ENCODE measurements around the gene MAP4K4. TPM values are rescaled to one million over a fixed set of nuclear protein-coding genes. Genes with fewer than 3 reads are reported as not detected.

Gene MAP4K4
- total RNA-seq, 1 experiment from 2014 or later, result 133 TPM

DNA sequence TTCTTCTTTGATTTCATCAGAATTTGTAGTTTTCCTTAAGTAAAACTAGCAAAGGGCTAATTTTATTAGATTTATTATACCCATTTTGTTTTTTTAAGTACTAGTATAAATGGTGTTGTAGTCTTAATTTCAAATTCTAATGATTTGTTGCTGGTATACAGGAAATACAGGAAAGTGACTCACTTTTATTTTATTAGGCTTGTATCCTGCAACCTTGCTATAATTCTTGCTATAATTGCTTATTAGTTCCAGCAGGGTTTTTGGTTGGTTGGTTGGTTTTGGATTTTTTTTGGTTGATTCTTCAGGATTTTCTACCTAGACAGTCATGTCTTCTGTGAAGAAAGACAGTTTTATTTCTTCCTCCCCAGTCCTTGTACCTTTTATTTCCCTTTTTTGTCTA lies 183.6 kb downstream of the MAP4K4 start:
- H2AFZ ChIP-seq (ENCODE audit: low read length), result no peak overlapping the region
- peaks cover 6% of the 10 kb centered on the region; the same call in 1 of the 2 replicates for H4K20me1 ChIP-seq (ENCODE audit: low read length)
- no peak overlapping the region for H3K4me3 ChIP-seq (ENCODE audit: low read length)
- no peak overlapping the region for H3K9ac ChIP-seq (ENCODE audit: low read length)
- TF ChIP-seq EZH2 (IDR thresholded peaks at IDR 0.05; ENCODE audit: low read length, unreplicated experiment), result no peak
- intact Hi-C loops (cut with micrococcal nuclease), result loop anchor here (5.0 kb wide), 4 partner anchors 286 to 566 kb away; no protein-coding TSS in a partner anchor
- H3K27ac ChIP-seq (ENCODE audit: low read length), result peak overlapping the region; percentile 18
- H3K9me2 ChIP-seq (replicated peaks; ENCODE audit: low read length), result no peaks in the 10 kb centered on the region
- H3K4me1 ChIP-seq (ENCODE audit: insufficient read depth, low read length), result peaks cover 13% of the 10 kb centered on the region
- H3K4me2 ChIP-seq (ENCODE audit: low read length), result peak overlapping the region; percentile 45
- POLR2A ChIA-PET (ENCODE audit: unreplicated experiment), result interaction anchor here (0.7 kb wide), 1 partner anchor 435 kb away, joined by 8 read pairs; no protein-coding TSS in a partner anchor
- no peaks in the 10 kb centered on the region for H3K27me3 ChIP-seq (ENCODE audit: low read length)
- DNase-seq (peak; percentile 74), ATAC-seq (peak; percentile 56)
- peaks cover 63% of the 10 kb centered on the region for H3K36me3 ChIP-seq (ENCODE audit: low read depth, low read length)
- peaks cover 9% of the 10 kb centered on the region; the same call in 1 of the 2 replicates for H3K79me2 ChIP-seq (ENCODE audit: low read length)
- H3K9me3 ChIP-seq (ENCODE audit: low read length), result no peaks in the 10 kb centered on the region
- no TSS peak for BruUV-seq (replicated peaks)
- no peaks in the 10 kb centered on the region for H3F3A ChIP-seq (ENCODE audit: low read length, unreplicated experiment)
- CTCF ChIA-PET, result no interaction called here

DNA sequence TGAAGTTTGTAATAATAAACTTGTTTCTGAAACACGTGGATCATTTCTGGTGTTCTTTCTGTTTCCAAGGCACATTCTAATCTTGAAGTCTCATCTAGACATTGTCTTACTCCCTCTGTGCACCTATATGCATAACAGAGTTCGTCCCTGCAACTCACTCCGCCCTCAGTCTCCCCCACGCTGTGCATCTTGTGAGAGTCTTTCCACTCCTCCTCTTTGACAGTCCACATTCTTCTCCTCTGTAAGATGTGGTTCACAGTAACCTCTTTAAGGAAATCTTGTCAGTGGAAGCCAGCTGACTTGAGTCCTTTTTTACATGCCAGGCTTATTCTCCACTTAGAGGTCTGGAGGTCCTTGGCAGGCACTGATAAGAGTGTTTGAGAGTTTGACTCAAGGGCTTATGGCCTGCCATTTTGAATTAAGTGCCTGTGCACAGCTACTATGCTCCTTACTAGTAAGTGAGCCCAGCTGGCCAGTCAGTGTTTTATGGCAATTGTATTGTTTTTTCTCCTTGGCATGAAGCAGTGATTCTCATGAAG lies 185.3 kb downstream of the MAP4K4 start:
- Histone ChIP-seq H2AFZ (ENCODE audit: low read length) (no peak overlapping the region), H3K4me1 (ENCODE audit: insufficient read depth, low read length) (peaks cover 13% of the 10 kb centered on the region), H3K9me3 (ENCODE audit: low read length) (no peaks in the 10 kb centered on the region), H4K20me1 (ENCODE audit: low read length) (peaks cover 6% of the 10 kb centered on the region; the same call in 1 of the 2 replicates), H3K36me3 (ENCODE audit: low read depth, low read length) (peaks cover 66% of the 10 kb centered on the region), H3K27ac (ENCODE audit: low read length) (no peak overlapping the region), H3K4me3 (ENCODE audit: low read length) (no peak overlapping the region), H3K9me2 (replicated peaks; ENCODE audit: low read length) (no peaks in the 10 kb centered on the region), H3K4me2 (ENCODE audit: low read length) (no peak overlapping the region), H3K9ac (ENCODE audit: low read length) (no peak overlapping the region), H3K27me3 (ENCODE audit: low read length) (no peaks in the 10 kb centered on the region), H3K79me2 (ENCODE audit: low read length) (peaks cover 9% of the 10 kb centered on the region; the same call in 1 of the 2 replicates), H3F3A (ENCODE audit: low read length, unreplicated experiment) (no peaks in the 10 kb centered on the region)
- intact Hi-C loops (cut with micrococcal nuclease), result loop anchor here (5.0 kb wide), 4 partner anchors 284 to 564 kb away; no protein-coding TSS in a partner anchor
- no TSS peak for BruUV-seq (replicated peaks)
- POLR2A ChIA-PET (ENCODE audit: unreplicated experiment), result no interaction called here
- DNase-seq, result no peak
- CTCF ChIA-PET, result no interaction called here
- TF ChIP-seq, protein P1, sequence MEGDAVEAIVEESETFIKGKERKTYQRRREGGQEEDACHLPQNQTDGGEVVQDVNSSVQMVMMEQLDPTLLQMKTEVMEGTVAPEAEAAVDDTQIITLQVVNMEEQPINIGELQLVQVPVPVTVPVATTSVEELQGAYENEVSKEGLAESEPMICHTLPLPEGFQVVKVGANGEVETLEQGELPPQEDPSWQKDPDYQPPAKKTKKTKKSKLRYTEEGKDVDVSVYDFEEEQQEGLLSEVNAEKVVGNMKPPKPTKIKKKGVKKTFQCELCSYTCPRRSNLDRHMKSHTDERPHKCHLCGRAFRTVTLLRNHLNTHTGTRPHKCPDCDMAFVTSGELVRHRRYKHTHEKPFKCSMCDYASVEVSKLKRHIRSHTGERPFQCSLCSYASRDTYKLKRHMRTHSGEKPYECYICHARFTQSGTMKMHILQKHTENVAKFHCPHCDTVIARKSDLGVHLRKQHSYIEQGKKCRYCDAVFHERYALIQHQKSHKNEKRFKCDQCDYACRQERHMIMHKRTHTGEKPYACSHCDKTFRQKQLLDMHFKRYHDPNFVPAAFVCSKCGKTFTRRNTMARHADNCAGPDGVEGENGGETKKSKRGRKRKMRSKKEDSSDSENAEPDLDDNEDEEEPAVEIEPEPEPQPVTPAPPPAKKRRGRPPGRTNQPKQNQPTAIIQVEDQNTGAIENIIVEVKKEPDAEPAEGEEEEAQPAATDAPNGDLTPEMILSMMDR (conservative IDR thresholded peaks at IDR 0.05; ENCODE audit: low read depth, low read length), result no peak
- no peak for TF ChIP-seq EZH2phosphoT487 (IDR thresholded peaks at IDR 0.05; ENCODE audit: borderline replicate concordance, low read length)
- ATAC-seq, result no peak

DNA sequence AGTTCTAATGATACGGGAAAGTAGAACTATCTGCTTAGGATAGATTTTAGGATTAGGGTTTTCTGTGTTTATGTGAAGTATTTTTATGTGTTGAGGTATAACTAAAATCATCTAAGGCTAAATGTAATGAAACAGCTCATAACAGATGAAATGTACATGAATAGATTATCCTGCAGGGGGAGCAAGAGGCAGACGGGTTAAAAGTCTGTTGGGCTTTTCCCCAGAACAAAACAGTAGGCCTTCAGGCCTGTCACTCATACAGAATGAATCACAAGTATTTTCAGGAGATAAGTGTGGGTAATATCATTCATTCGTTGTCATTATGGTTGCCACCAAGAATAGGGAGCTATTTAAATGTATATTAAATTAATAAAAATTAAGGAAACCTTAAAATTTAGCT lies 186.4 kb downstream of the MAP4K4 start:
- peak; percentile 80 for DNase-seq
- CTCF ChIA-PET, result interaction anchor here (0.6 to 1.2 kb wide), 4 partner anchors 136 to 357 kb away, joined by 3 to 6 read pairs (median 4); no protein-coding TSS in a partner anchor

More for the DNA sequence above, 186.4 kb downstream of the MAP4K4 start:
- Histone ChIP-seq H3F3A (ENCODE audit: low read length, unreplicated experiment) (no peaks in the 10 kb centered on the region), H4K20me1 (ENCODE audit: low read length) (peaks cover 6% of the 10 kb centered on the region; the same call in 1 of the 2 replicates), H3K9me2 (replicated peaks; ENCODE audit: low read length) (no peaks in the 10 kb centered on the region), H3K4me2 (ENCODE audit: low read length) (no peak overlapping the region), H3K9ac (ENCODE audit: low read length) (no peak overlapping the region), H2AFZ (ENCODE audit: low read length) (no peak overlapping the region), H3K79me2 (ENCODE audit: low read length) (peaks cover 9% of the 10 kb centered on the region; the same call in 1 of the 2 replicates), H3K27ac (ENCODE audit: low read length) (no peak overlapping the region), H3K36me3 (ENCODE audit: low read depth, low read length) (peaks cover 65% of the 10 kb centered on the region), H3K9me3 (ENCODE audit: low read length) (no peaks in the 10 kb centered on the region), H3K27me3 (ENCODE audit: low read length) (no peaks in the 10 kb centered on the region), H3K4me3 (ENCODE audit: low read length) (no peak overlapping the region), H3K4me1 (ENCODE audit: insufficient read depth, low read length) (peaks cover 13% of the 10 kb centered on the region)
- BruUV-seq (replicated peaks), result no TSS peak
- intact Hi-C loops (cut with micrococcal nuclease), result loop anchor here (1.0 to 5.0 kb wide), 5 partner anchors 100 to 563 kb away; no protein-coding TSS in a partner anchor
- POLR2A ChIA-PET (ENCODE audit: unreplicated experiment), result interaction anchor here (0.6 kb wide), 2 partner anchors 26 to 137 kb away, joined by 5 to 11 read pairs; no protein-coding TSS in a partner anchor
- ATAC-seq, result peak; percentile 67
- TF ChIP-seq EZH2phosphoT487 (IDR thresholded peaks at IDR 0.05; ENCODE audit: borderline replicate concordance, low read length) (no peak), EZH2 (IDR thresholded peaks at IDR 0.05; ENCODE audit: low read length, unreplicated experiment) (no peak)
- TF ChIP-seq, protein P1 (conservative IDR thresholded peaks at IDR 0.05; ENCODE audit: low read depth, low read length), result peak; percentile 81

All from PC-3 (cell line).